ENCODE measurements around the gene ZBTB7B.

GRCh38 chr1:155040358-155041093, 37.9 kb downstream of the ZBTB7B start:
- no peak for TF ChIP-seq POLR2A (IDR thresholded peaks at IDR 0.05)
- TF ChIP-seq CTCF (IDR thresholded peaks at IDR 0.05), result no peak

Data from esophagus squamous epithelium (tissue), 4 donors.